MCF 10A (cell line): ENCODE measurements around the gene FST. TPM values are rescaled to one million over a fixed set of nuclear protein-coding genes. Genes with fewer than 3 reads are reported as not detected.

ENCODE experiments used
- BruUV-seq: library from RNA; stranded (reverse); fragments of 400-500 nt; replicated peaks from 2 replicates; lab custom pipeline; 2021; lab: Mats Ljungman, UMichigan
- CTCF ChIA-PET: fragments of 300-600 bp; sonication (Branson Sonifier 250); formaldehyde crosslinking; extraction: SDS; loops from one replicate; lab custom pipeline; 2021; ENCODE audit warnings: antibody characterized with exemption, inconsistent platforms; lab: Yijun Ruan, JAX
- POLR2A ChIA-PET: fragments of 300-600, 350-650 bp; sonication (Branson Sonifier 250); formaldehyde crosslinking; extraction: SDS; loops from one replicate; lab custom pipeline; 2020; ENCODE audit warnings: antibody characterized with exemption, inconsistent platforms; lab: Yijun Ruan, JAX
- DNase-seq: peaks from one replicate; pipeline ENCODE4 v3.0.0-alpha.2; 2018; ENCODE audit not compliant: unreplicated experiment
- H3K27ac Mint-ChIP-seq: one replicate; pipeline ENCODE4 v1.8.0; 2022; ENCODE audit warnings: mild to moderate bottlenecking, low read depth, mixed read lengths; ENCODE audit not compliant: unreplicated experiment
- H3K27me3 Mint-ChIP-seq: one replicate; pipeline ENCODE4 v1.8.0; 2022; ENCODE audit warnings: mixed read lengths; ENCODE audit not compliant: insufficient read depth, unreplicated experiment
- H3K36me3 Mint-ChIP-seq: one replicate; pipeline ENCODE4 v1.8.0; 2022; ENCODE audit warnings: mild to moderate bottlenecking, moderate library complexity, mixed read lengths; ENCODE audit not compliant: insufficient read depth, unreplicated experiment
- H3K4me1 Mint-ChIP-seq: one replicate; pipeline ENCODE4 v1.8.0; 2022; ENCODE audit warnings: mixed read lengths; ENCODE audit not compliant: insufficient read depth, unreplicated experiment
- H3K4me3 Mint-ChIP-seq: one replicate; pipeline ENCODE4 v1.8.0; 2022; ENCODE audit warnings: mild to moderate bottlenecking, moderate library complexity, mixed read lengths; ENCODE audit not compliant: unreplicated experiment
- H3K9me3 Mint-ChIP-seq: one replicate; pipeline ENCODE4 v1.8.0; 2022; ENCODE audit warnings: mixed read lengths; ENCODE audit not compliant: unreplicated experiment
- intact Hi-C: fragments of 100-400 bp; cut with micrococcal nuclease; formaldehyde crosslinking; loops from 2 replicates; pipeline ENCODE4 v1.14.1; 2022
- total RNA-seq: library from RNA; stranded (reverse); gene quantifications from 2 replicates; pipeline ENCODE4 v1.2.3, GENCODE V29; 2022
- TF ChIP-seq, protein P1 (sequence below): fragments of 200-600 bp; IDR thresholded peaks from one replicate; pipeline ENCODE4 v1.8.0; 2022; ENCODE audit warnings: antibody characterized with exemption, mild to moderate bottlenecking; ENCODE audit not compliant: unreplicated experiment

The FST gene
- total RNA-seq, 1 experiment from 2014 or later, result 7.3 TPM

DNA sequence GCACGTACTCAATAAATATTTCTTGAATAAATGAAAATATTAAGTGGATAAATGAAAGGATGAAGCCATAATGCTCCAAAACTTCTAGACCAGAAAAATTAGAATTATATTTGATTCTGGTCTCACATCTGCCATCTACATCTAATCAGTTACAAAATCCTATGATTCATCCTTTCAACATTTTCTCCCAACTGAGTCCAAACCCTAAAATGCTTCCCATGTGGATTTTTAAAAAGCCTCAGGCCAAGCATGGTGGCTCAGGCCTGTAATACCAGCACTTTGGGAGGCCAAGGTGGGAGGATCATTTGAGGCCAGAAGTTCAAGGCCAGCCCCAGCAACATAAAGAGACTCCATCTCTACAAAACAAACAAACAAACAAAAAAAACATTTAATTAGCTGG, 31.6 kb upstream of the FST start:
- no peaks in the 10 kb centered on the region for H3K27me3 Mint-ChIP-seq
- POLR2A ChIA-PET, result interaction anchor here (1.7 kb wide), 1 partner anchor 13 kb away, joined by 5 read pairs; no protein-coding TSS in a partner anchor
- no TSS peak for BruUV-seq
- H3K4me1 Mint-ChIP-seq, result no peaks in the 10 kb centered on the region
- DNase-seq, result no peak
- H3K4me3 Mint-ChIP-seq, result no peak overlapping the region
- CTCF ChIA-PET, result interaction anchor here (0.8 to 1.2 kb wide), 3 partner anchors 10 to 109 kb away, joined by 3 to 5 read pairs (median 4); no protein-coding TSS in a partner anchor
- TF ChIP-seq, protein P1, sequence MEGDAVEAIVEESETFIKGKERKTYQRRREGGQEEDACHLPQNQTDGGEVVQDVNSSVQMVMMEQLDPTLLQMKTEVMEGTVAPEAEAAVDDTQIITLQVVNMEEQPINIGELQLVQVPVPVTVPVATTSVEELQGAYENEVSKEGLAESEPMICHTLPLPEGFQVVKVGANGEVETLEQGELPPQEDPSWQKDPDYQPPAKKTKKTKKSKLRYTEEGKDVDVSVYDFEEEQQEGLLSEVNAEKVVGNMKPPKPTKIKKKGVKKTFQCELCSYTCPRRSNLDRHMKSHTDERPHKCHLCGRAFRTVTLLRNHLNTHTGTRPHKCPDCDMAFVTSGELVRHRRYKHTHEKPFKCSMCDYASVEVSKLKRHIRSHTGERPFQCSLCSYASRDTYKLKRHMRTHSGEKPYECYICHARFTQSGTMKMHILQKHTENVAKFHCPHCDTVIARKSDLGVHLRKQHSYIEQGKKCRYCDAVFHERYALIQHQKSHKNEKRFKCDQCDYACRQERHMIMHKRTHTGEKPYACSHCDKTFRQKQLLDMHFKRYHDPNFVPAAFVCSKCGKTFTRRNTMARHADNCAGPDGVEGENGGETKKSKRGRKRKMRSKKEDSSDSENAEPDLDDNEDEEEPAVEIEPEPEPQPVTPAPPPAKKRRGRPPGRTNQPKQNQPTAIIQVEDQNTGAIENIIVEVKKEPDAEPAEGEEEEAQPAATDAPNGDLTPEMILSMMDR, result no peak
- H3K9me3 Mint-ChIP-seq, result peaks cover 9% of the 10 kb centered on the region
- H3K27ac Mint-ChIP-seq, result no peak overlapping the region
- intact Hi-C loops, result no loop called here
- no peaks in the 10 kb centered on the region for H3K36me3 Mint-ChIP-seq

DNA sequence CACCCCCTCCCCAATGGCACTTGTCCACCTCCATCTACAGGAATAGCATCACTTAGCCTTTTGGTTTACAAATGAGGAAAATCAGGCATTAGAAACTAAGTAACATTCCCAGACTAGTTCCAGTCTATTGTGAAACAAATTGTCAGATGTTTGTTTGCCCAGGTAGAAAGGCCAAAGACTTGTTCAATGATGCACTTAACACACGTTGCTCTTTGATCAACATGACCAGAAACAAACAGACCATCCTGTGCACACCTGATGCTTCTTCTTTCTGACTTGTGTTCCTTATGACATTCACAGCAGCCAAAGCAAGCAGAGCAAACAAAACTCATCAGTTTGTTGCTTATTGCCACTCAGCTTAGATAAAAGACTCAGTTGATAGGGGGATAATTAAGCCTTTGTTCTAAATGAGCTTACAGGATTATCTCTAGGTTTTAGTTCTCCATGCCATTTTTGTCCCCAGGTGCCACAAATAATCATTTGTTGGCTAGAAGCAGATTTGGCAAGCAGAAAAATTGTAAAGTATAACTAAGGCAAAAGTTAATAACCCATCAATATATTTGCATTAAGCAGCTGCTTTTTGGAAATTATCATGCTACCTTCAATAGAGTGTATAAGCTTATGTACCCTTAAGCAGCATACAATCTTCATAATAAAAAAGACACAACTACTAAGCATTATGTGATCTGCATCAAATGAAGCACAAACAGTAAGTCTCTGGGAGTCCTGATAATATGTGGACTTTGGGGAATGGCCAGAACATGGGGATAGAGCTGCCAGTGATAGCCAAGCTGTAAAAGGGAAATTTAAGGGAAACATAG, 26.3 kb upstream of the FST start:
- DNase-seq, result no peak
- TF ChIP-seq, protein P1, result no peak
- intact Hi-C loops, result no loop called here
- POLR2A ChIA-PET, result interaction anchor here (0.6 kb wide), 1 partner anchor 265 kb away, joined by 4 read pairs; no protein-coding TSS in a partner anchor
- Mint-ChIP-seq H3K27ac (no peak overlapping the region), H3K9me3 (peaks cover 8% of the 10 kb centered on the region), H3K36me3 (no peaks in the 10 kb centered on the region), H3K4me1 (no peaks in the 10 kb centered on the region), H3K4me3 (no peak overlapping the region), H3K27me3 (no peaks in the 10 kb centered on the region)
- no TSS peak for BruUV-seq
- CTCF ChIA-PET, result interaction anchor here (1.3 kb wide), 1 partner anchor 14 kb away, joined by 3 read pairs; no protein-coding TSS in a partner anchor

DNA sequence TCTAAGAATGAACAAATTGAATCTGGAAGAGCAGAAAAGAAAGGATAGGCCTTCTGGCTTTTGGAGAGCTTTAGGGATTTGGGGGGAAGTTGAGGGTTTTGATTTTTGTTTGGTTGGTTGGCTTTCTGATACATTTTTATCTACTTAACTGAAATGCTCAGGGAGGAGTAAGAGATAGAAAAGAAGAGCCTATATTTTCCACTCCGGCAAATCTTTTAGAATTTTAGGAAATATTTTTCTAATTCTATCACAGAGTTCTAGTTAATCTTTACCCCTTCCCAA, 25.8 kb upstream of the FST start:
- POLR2A ChIA-PET, result interaction anchor here (0.6 kb wide), 1 partner anchor 264 kb away, joined by 4 read pairs; no protein-coding TSS in a partner anchor
- no peak for DNase-seq
- no peaks in the 10 kb centered on the region for H3K36me3 Mint-ChIP-seq
- intact Hi-C loops, result no loop called here
- BruUV-seq, result no TSS peak
- TF ChIP-seq, protein P1, result no peak
- CTCF ChIA-PET, result interaction anchor here (1.3 kb wide), 1 partner anchor 15 kb away, joined by 3 read pairs; no protein-coding TSS in a partner anchor
- H3K9me3 Mint-ChIP-seq, result peaks cover 3% of the 10 kb centered on the region
- no peaks in the 10 kb centered on the region for H3K4me1 Mint-ChIP-seq
- no peak overlapping the region for H3K27ac Mint-ChIP-seq
- no peaks in the 10 kb centered on the region for H3K27me3 Mint-ChIP-seq
- H3K4me3 Mint-ChIP-seq, result no peak overlapping the region

DNA sequence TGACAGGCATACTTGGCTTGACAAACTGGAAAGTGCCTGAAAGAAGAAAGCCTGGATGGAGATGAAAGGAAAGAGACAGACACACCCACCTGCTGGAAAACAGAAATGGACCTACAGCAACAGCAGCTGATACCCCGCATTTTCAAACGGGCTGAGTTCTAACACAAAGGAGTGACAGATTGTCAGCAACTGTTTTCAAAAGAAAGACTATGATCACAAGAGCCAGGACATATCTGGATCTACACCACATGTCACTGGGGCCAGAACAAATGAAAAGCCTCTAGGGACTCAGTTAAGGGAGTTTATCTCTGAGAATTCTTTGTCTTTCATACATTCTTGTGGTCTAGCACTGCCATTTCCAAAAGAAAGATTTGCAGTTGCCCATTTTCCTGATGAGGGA, 24.1 kb upstream of the FST start:
- BruUV-seq, result no TSS peak
- CTCF ChIA-PET, result interaction anchor here (0.6 kb wide), 1 partner anchor 286 kb away, joined by 3 read pairs; no protein-coding TSS in a partner anchor
- H3K36me3 Mint-ChIP-seq, result no peaks in the 10 kb centered on the region
- intact Hi-C loops, result no loop called here
- H3K9me3 Mint-ChIP-seq, result no peaks in the 10 kb centered on the region
- no peak overlapping the region for H3K4me3 Mint-ChIP-seq
- no peak for DNase-seq
- H3K4me1 Mint-ChIP-seq, result no peaks in the 10 kb centered on the region
- TF ChIP-seq, protein P1, result no peak
- no peak overlapping the region for H3K27ac Mint-ChIP-seq
- no peaks in the 10 kb centered on the region for H3K27me3 Mint-ChIP-seq
- POLR2A ChIA-PET, result no interaction called here
